Astrocyte (in vitro differentiated cells and primary cell): Measurements from ENCODE around the gene MZB1.

Source experiments
- EZH2 ChIP-seq: IDR thresholded peaks from 2 replicates; pipeline ENCODE4 v1.6.1; 2012; ENCODE audit warnings: mild to moderate bottlenecking, low read length, inconsistent platforms; ENCODE audit not compliant: insufficient read depth
- TF ChIP-seq, protein P1 (sequence below): IDR thresholded peaks from 2 replicates; pipeline ENCODE4 v1.5.1; 2011; ENCODE audit warnings: low read depth, mild to moderate bottlenecking, inconsistent platforms, low read length, moderate library complexity; ENCODE audit not compliant: insufficient read depth

DNA sequence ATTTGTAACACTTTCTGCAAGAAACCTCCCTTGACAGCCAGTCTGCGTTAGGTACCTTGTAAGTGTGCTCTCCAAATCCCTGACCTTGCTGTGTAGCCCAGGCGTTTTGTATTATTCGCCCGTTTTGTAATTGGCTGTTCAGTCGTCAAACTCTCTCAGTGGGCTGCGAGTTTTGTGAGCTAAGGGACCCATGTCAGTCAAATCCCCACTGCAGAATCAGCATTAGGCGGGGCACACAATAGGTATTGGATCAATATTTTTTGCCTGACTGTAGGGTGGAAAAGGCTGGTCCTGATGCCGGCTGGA is 48.9 kb upstream of the MZB1 start:
- TF ChIP-seq, protein P1, sequence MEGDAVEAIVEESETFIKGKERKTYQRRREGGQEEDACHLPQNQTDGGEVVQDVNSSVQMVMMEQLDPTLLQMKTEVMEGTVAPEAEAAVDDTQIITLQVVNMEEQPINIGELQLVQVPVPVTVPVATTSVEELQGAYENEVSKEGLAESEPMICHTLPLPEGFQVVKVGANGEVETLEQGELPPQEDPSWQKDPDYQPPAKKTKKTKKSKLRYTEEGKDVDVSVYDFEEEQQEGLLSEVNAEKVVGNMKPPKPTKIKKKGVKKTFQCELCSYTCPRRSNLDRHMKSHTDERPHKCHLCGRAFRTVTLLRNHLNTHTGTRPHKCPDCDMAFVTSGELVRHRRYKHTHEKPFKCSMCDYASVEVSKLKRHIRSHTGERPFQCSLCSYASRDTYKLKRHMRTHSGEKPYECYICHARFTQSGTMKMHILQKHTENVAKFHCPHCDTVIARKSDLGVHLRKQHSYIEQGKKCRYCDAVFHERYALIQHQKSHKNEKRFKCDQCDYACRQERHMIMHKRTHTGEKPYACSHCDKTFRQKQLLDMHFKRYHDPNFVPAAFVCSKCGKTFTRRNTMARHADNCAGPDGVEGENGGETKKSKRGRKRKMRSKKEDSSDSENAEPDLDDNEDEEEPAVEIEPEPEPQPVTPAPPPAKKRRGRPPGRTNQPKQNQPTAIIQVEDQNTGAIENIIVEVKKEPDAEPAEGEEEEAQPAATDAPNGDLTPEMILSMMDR = no peak
- no peak for TF ChIP-seq EZH2
